Memory B cell (primary cell): ENCODE measurements around the gene AIPL1.

Source experiments
- ATAC-seq: fragments of 150-1000 bp; cut with Tn5 transposase; 2 replicates; pipeline ENCODE4 v1.10.0; 2021; ENCODE audit warnings: low read depth, mild to moderate bottlenecking, moderate library complexity
- DNase-seq, 2 donors: peaks; one replicate each; pipeline ENCODE4 v3.0.0; 2022; ENCODE audit warnings: low spot score in 2 of 2
- H3K27ac Mint-ChIP-seq: one replicate; pipeline ENCODE4 v1.8.0; 2022; ENCODE audit warnings: mild to moderate bottlenecking, moderate library complexity, mixed read lengths
- H3K27me3 Mint-ChIP-seq: one replicate; pipeline ENCODE4 v1.8.0; 2022; ENCODE audit warnings: mixed read lengths
- H3K36me3 Mint-ChIP-seq: one replicate; pipeline ENCODE4 v1.8.0; 2022; ENCODE audit warnings: mild to moderate bottlenecking, mixed read lengths
- H3K4me1 Mint-ChIP-seq: one replicate; pipeline ENCODE4 v1.8.0; 2022; ENCODE audit warnings: mixed read lengths
- H3K4me3 Mint-ChIP-seq: one replicate; pipeline ENCODE4 v1.8.0; 2022; ENCODE audit warnings: mild to moderate bottlenecking, moderate library complexity, mixed read lengths
- H3K9me3 Mint-ChIP-seq: one replicate; pipeline ENCODE4 v1.8.0; 2022; ENCODE audit warnings: mixed read lengths

AIPL1 gene

DNA sequence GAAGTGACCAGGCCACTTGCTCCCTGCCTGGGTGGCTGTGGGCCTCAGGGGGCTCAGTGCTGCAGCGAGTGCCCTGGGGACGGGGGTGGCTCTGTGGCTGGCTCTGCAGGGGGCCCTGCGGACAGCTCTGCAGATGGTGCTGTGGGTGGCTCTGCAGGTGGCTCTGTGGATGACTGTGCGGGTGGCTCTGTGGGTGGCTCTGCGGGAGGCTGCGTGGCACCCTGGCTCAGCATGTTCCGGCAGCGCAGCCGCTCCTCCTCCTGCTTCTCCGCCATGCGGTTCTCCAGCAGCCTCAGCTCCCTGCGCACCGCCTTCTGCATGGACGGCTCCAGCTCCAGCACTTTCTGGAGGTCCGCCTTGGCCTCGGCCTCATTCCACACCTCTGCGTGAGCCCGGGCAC, 9.5 kb downstream of the AIPL1 start:
- ATAC-seq (no peak), DNase-seq (no peak)
- Mint-ChIP-seq H3K27me3 (peaks cover 10% of the 10 kb centered on the region), H3K27ac (no peak overlapping the region), H3K4me3 (no peak overlapping the region), H3K36me3 (peaks cover 2% of the 10 kb centered on the region), H3K9me3 (peaks cover 2% of the 10 kb centered on the region), H3K4me1 (peaks cover 5% of the 10 kb centered on the region)

DNA sequence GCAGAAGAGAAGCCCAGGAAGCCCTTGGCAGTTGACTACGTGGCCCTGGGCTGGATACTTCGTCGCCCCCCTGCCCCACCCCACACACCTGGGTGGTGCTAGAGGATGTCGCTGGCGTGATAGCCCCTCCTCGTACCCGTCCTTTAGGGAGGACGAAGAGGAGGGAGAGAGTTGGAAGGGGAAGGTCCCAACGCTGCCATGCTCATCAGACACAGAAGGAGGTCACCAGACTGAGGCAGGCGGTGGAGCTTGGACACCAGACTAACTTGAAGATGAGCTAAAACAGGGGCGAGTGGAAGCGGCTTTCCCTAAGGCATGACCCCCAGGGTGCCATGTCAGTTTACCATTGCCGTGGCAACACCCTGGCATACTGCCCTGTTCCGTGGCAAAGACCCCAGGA, 11.0 kb downstream of the AIPL1 start:
- H3K27me3 Mint-ChIP-seq, result peaks cover 8% of the 10 kb centered on the region
- H3K4me1 Mint-ChIP-seq, result peaks cover 8% of the 10 kb centered on the region
- no peaks in the 10 kb centered on the region for H3K9me3 Mint-ChIP-seq
- ATAC-seq (no peak), DNase-seq (no peak)
- no peaks in the 10 kb centered on the region for H3K36me3 Mint-ChIP-seq
- H3K4me3 Mint-ChIP-seq, result no peak overlapping the region
- no peak overlapping the region for H3K27ac Mint-ChIP-seq

DNA sequence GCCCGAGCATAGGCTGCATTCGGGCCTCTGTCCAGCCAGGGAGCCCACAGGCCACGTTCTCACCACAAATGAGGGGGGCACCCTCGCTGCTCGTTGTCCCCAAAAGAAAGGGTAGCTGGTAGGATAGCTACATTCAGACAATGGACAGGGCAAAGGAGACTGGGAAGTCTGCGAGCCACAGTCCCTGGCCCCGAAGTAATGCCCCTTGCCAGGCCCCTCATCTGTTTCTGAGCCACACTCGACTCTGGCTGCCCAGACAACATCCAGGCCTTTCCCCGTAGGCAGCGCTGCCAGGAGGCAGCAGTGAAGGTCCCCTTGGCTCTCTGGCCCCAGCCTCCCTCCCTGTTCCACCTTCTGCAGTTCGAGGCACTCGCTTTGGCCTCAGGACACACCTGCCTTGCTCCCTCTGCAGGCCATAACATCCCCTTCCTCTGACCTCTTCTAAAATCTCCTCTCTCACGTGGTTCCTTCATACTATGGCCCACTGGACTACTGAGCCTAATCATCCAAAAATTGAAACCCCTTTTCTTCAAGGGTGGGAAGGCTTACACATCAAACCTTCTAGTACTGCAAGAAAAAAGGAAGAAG, 12.2 kb downstream of the AIPL1 start:
- H3K36me3 Mint-ChIP-seq, result no peaks in the 10 kb centered on the region
- peaks cover 12% of the 10 kb centered on the region for H3K27me3 Mint-ChIP-seq
- DNase-seq, result no peak
- no peak overlapping the region for H3K27ac Mint-ChIP-seq
- no peaks in the 10 kb centered on the region for H3K9me3 Mint-ChIP-seq
- H3K4me1 Mint-ChIP-seq, result peaks cover 8% of the 10 kb centered on the region
- no peak for ATAC-seq
- no peak overlapping the region for H3K4me3 Mint-ChIP-seq

DNA sequence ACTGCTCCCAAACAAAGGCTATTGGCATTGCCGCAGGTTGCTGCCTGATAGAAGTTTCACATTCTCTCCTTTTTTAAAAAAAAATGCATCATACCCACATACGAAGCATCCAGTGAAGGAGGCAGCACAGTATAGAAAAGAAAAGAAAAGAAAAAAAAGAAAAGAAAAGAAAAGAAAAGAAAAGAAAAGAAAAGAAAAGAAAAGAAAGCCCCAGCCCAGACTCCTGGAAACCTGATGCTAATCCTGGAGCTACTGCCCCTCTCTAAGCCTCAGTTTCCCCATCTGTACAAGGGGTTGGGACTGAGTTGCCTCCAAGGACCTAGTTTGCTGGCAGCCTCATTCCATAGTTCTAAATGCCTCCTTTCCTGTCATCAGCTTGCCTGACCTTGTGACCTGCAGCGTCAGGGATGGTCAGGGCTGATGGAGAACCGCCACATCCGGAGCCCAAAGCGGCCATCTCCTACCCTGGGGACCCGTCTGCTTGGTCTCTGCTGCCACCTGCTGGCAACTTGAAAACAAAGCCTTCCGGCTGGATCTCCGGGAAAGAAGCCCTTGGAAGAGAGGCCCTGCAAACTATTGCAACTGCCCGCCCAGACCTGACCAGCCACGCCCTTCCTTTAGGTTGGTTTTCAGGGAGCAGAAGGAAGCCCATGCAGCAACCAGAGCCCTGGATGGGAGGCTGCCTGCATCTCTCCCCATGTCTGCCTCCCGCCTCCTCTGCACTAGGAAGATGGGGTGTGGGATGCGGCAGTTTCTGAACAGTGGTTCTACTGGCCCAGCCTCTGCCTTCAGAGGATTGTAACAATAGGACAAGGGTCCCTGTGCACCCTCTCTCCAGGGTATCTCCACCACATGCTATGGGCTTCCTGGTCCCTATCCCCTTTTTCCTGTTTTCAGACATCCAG, 13.0 kb downstream of the AIPL1 start:
- peaks cover 12% of the 10 kb centered on the region for H3K27me3 Mint-ChIP-seq

DNA sequence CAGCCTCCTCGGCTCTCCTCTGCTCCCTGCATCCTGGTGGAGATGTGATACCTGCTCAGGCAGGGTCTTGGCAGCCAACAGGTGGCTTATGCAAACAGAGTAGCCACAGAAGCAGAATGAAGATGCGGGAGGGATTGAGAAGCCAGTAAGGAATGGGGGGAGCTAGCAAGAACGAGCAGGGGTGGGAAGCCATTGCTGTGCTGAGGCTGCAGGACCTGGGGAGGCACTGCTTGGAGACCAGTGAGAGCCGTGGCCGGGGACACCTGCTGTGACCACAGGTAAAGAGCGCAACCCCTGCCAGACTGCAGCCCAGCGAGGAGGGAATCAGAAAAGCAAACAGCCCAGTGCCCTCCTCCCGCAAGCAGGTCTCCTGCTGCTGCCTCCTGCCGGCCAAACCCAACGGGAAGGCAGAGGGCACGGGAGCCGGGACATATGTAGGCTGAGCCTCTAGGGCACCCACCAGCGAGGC, 14.7 kb downstream of the AIPL1 start:
- Mint-ChIP-seq H3K27ac (no peak overlapping the region), H3K27me3 (peaks cover 14% of the 10 kb centered on the region), H3K9me3 (no peaks in the 10 kb centered on the region), H3K4me3 (no peak overlapping the region), H3K4me1 (peaks cover 6% of the 10 kb centered on the region), H3K36me3 (no peaks in the 10 kb centered on the region)
- DNase-seq, result no peak
- no peak for ATAC-seq

More for the DNA sequence above, 13.0 kb downstream of the AIPL1 start:
- H3K9me3 Mint-ChIP-seq, result no peaks in the 10 kb centered on the region
- H3K4me1 Mint-ChIP-seq, result peaks cover 6% of the 10 kb centered on the region
- DNase-seq, result peak; percentile 56 to 59
- ATAC-seq, result peak; percentile 58
- H3K4me3 Mint-ChIP-seq, result no peak overlapping the region
- no peaks in the 10 kb centered on the region for H3K36me3 Mint-ChIP-seq
- no peak overlapping the region for H3K27ac Mint-ChIP-seq

DNA sequence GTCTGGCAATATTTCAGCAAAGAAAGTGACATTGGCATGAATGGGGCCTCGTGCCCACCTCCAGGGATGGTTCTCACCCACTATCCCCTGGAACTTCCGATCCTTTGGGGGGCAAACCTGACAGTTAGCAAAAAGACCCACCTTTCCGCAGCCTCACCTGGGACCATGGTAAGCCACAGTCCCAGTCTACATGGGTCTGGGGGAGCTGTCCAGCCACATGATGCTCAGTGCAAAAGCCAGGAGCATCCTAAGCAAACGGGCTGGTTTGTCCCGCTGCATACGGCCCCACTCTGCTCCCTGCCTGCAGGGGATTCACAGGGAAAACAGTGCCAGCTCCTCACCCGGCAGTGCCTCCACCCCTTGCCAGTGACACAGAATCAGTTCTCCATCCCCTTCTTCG, 19.3 kb downstream of the AIPL1 start:
- Mint-ChIP-seq H3K27me3 (peaks cover 13% of the 10 kb centered on the region), H3K9me3 (no peaks in the 10 kb centered on the region), H3K36me3 (no peaks in the 10 kb centered on the region), H3K27ac (no peak overlapping the region), H3K4me3 (no peak overlapping the region), H3K4me1 (peaks cover 3% of the 10 kb centered on the region)
- DNase-seq (no peak), ATAC-seq (no peak)

DNA sequence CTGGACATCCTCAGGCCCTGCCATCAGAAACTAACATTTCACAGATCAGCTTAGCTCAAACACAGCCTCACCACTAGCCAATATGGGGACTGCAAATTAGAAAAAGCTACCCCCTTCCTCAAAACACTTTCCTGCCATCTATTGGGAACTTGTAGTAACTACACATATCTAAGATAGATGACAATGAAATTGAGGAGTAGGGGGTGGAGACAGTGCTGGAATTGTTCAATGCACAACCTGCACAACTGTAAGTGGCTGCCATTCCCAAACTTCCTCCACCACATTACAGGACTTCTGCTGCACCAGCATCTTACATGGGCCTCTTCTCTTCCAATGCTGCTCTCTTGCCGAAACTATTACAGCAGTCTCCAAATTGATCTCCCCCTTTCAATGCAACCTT, 21.9 kb downstream of the AIPL1 start:
- Mint-ChIP-seq H3K9me3 (no peaks in the 10 kb centered on the region), H3K4me3 (no peak overlapping the region), H3K36me3 (no peaks in the 10 kb centered on the region), H3K27me3 (peaks cover 11% of the 10 kb centered on the region), H3K27ac (no peak overlapping the region), H3K4me1 (no peaks in the 10 kb centered on the region)
- no peak for DNase-seq
- no peak for ATAC-seq

DNA sequence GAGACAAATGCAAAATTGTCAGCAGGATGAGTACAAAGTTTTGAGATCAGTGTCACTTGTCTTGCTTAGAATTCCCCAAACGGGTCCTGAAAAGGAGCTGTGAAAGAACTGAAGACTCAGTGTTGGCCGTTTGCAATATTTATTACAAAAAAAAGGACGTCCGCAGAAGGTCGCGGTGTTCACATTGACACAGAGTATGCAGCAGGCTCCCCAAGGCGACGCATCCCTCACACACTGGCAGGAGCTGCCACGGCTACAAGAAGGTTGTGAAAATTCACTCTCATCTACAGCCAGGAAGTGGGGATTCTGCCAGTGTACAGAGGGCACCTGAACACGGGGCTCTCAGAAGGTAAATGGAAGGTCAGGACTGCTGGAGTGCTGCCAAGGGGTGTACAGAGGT, 26.2 kb downstream of the AIPL1 start:
- Mint-ChIP-seq H3K36me3 (no peaks in the 10 kb centered on the region), H3K4me3 (no peak overlapping the region), H3K27me3 (peaks cover 16% of the 10 kb centered on the region), H3K27ac (no peak overlapping the region), H3K9me3 (no peaks in the 10 kb centered on the region), H3K4me1 (no peaks in the 10 kb centered on the region)
- DNase-seq, result no peak
- ATAC-seq, result no peak

DNA sequence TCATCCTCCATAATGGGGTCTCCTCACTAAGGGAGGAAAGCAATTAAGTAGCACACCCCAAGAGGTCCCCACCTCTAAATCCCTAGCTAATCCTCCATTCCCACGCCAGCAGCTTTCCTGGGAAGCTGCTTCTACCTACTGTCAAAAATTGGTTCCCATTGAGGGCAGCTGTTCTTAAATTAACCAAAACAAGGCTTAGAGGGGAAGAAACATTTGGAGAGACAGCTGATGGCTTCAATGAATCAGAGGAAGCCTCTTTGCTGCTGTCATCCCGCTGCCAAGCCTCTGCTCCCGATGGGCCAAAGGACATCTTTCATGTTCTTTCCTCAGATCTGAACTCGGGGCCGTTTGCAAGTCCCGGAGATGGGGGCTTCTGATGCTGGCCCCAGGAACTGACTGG, 26.6 kb downstream of the AIPL1 start:
- DNase-seq (no peak), ATAC-seq (no peak)
- Mint-ChIP-seq H3K36me3 (no peaks in the 10 kb centered on the region), H3K27me3 (peaks cover 18% of the 10 kb centered on the region), H3K9me3 (no peaks in the 10 kb centered on the region), H3K4me3 (no peak overlapping the region), H3K4me1 (no peaks in the 10 kb centered on the region), H3K27ac (no peak overlapping the region)

DNA sequence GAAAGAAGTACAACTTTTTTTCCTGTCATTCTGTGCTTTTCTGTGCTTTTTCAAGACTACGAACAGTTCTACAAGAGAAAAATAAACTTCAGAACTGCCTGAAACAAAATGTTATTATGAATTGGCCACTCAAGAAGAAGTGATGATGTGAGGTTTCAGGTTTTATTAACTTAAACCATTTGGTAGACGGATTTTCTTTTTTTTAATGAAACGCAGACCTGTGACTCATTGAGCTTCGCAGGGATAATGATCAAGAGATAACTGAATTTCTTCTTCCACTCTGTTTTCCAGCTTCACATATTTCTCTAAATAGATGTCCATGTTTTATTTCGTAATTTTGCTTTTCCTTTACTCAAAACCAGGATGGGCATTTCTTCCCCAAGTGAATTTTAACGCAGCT, 32.7 kb downstream of the AIPL1 start:
- no peak overlapping the region for H3K4me3 Mint-ChIP-seq
- peaks cover 5% of the 10 kb centered on the region for H3K9me3 Mint-ChIP-seq
- ATAC-seq, result no peak
- H3K4me1 Mint-ChIP-seq, result no peaks in the 10 kb centered on the region
- H3K27ac Mint-ChIP-seq, result no peak overlapping the region
- DNase-seq, result no peak
- H3K27me3 Mint-ChIP-seq, result peaks cover 12% of the 10 kb centered on the region
- no peaks in the 10 kb centered on the region for H3K36me3 Mint-ChIP-seq

DNA sequence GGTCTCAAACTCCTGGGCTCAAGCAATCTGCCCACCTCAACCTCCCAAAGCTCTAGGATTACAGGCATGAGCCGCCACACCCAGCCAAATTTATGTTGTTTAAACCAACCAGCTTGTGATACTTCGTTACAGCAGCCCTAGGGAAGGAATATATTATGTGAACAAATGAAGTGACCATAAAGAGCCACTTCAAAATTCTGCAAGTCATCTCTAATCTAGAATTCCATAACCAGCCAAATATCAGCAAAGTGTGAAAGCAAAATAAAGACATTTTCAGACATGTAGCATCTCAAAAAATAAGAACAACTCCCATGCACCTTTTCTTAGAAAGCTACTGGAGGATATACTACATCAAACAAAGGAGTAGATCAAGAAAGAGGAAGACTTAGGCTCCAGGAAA, 36.0 kb downstream of the AIPL1 start:
- H3K27ac Mint-ChIP-seq, result no peak overlapping the region
- H3K27me3 Mint-ChIP-seq, result peaks cover 17% of the 10 kb centered on the region
- H3K9me3 Mint-ChIP-seq, result peaks cover 5% of the 10 kb centered on the region
- H3K4me3 Mint-ChIP-seq, result no peak overlapping the region
- DNase-seq (no peak), ATAC-seq (no peak)
- H3K36me3 Mint-ChIP-seq, result no peaks in the 10 kb centered on the region
- no peaks in the 10 kb centered on the region for H3K4me1 Mint-ChIP-seq

DNA sequence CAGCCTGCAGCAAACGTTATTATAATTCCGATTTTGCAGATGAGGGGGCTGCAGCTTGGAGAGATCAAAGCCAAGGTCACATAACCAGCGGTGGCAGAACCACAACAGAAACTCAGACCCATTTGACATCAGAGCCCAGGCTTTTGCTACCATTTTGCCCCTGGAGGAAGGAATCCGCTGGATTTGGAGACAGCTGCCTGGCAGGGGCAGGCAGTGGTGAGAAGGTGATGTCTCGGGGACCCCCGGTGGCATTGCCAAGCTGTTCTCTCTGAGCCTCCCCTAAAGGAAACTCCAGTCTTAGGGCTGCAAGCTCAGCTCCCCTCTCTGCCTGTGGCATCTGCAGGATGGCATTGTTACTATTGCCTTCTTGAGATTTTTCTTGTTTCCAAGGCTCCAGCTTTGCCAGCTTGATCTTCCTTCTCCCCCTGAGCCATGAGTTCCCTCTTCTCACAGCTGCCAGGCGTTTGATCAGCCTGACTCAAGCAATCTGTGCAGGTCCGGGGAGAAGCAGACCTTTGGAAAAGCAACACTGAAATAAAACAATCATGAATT, 40.8 kb downstream of the AIPL1 start:
- ATAC-seq (no peak), DNase-seq (no peak)
- Mint-ChIP-seq H3K9me3 (peaks cover 5% of the 10 kb centered on the region), H3K27me3 (peaks cover 15% of the 10 kb centered on the region), H3K4me1 (no peaks in the 10 kb centered on the region), H3K27ac (no peak overlapping the region), H3K4me3 (no peak overlapping the region), H3K36me3 (no peaks in the 10 kb centered on the region)

DNA sequence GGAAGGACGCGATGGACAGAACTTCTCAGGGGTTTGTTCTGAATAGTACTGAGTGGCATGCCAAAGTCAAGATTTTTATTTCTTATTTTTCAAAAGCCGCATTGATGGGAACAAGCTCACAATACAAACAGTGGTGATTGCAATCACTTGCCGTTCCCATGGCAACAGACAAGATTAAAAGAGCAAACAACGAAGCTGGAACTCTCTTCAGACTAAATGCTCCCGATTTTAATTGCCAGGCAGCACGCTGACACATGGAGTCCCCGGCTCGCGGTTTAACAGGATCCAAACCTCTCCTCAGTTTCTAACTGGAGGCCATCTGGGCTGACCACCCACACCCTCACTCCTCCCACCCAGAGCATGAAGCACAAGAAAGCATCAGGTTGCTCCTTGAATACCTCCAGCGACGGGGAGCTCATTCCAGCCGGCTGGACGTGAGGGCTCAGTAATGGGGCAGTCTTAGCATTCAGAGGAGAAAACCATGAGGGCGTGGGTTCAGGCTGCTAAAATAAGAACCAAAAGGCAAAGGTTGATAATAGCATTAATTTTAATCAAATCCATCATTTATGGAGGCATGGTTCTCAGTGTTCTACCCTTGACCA, 41.5 kb downstream of the AIPL1 start:
- peaks cover 15% of the 10 kb centered on the region for H3K27me3 Mint-ChIP-seq
- H3K36me3 Mint-ChIP-seq, result no peaks in the 10 kb centered on the region
- H3K4me3 Mint-ChIP-seq, result no peak overlapping the region
- no peak for DNase-seq
- no peaks in the 10 kb centered on the region for H3K4me1 Mint-ChIP-seq
- ATAC-seq, result no peak
- H3K27ac Mint-ChIP-seq, result no peak overlapping the region
- peaks cover 2% of the 10 kb centered on the region for H3K9me3 Mint-ChIP-seq

DNA sequence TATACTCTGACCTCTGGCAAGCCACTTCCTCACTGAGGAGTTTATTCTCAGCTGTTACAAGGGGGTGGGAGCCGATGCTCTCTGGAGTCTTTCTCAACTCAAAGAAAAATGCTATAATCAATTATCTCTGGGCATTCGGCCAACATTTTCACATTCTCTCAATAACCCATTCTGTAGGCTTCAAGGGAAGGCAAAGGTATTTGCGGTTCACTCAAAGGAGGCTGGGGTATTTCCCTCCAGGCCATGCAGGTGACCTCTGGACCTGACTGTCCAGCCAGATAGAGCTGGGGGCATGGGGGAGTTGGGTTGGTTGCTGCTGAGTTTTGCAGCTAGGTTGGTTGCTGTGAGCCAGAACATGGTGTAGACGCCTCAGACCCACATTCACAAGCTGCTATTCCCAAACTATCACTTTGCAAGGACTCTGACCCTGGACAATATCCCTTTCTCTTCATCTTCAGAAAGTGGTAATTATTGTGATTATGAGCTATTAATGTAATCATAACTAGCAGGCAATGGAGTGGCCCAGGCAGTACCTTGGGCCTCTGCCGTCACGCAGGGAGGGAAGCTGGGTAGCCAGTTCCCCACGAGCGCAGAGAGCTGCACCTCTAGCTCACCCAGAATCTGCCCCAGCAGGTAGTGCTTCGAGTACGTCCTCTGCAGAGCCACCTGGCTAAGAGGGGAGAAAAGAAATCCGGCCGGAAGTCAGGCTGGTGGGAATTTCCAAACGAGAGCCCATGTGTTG, 42.1 kb downstream of the AIPL1 start:
- H3K36me3 Mint-ChIP-seq, result no peaks in the 10 kb centered on the region
- no peaks in the 10 kb centered on the region for H3K9me3 Mint-ChIP-seq
- no peak for ATAC-seq
- no peaks in the 10 kb centered on the region for H3K4me1 Mint-ChIP-seq
- no peak for DNase-seq
- no peak overlapping the region for H3K27ac Mint-ChIP-seq
- H3K27me3 Mint-ChIP-seq, result peaks cover 13% of the 10 kb centered on the region
- H3K4me3 Mint-ChIP-seq, result no peak overlapping the region
